HCT116 (cell line): ENCODE data around the gene KCND3. TPM values are rescaled to one million over a fixed set of nuclear protein-coding genes. Genes with fewer than 3 reads are reported as not detected.

ENCODE experiments used
- ATAC-seq: fragments of 200-7000 bp; cut with Tn5 transposase; 2 replicates; pipeline ENCODE4 v1.9.1; 2020; ENCODE audit warnings: mild to moderate bottlenecking, moderate library complexity
- BruUV-seq: library from RNA; stranded (reverse); fragments of 400-500 nt; replicated peaks from 2 replicates; lab custom pipeline; 2021; lab: Mats Ljungman, UMichigan
- CTCF ChIA-PET: fragments of 300-600 bp; sonication (Branson Sonifier 250); formaldehyde crosslinking; loops from one replicate; lab custom pipeline; 2021; ENCODE audit warnings: antibody characterized with exemption; lab: Charles Lee
- POLR2A ChIA-PET: fragments of 300-600, 350-600 bp; sonication (Branson Sonifier 250); formaldehyde crosslinking; loops from one replicate; lab custom pipeline; 2021; ENCODE audit warnings: antibody characterized with exemption; lab: Charles Lee
- RAD21 ChIA-PET, 2 experiments: fragments of 300-600 bp; sonication (Branson Sonifier 250); formaldehyde crosslinking; loops; one replicate each; lab custom pipeline; 2023; ENCODE audit warnings: low total read pairs in 2 of 2; ENCODE audit not compliant: uncharacterized antibody in 2 of 2, unreplicated experiment in 2 of 2, low non-redundant PET in 1 of 2; lab: Charles Lee
- DNase-seq: peaks from one replicate; pipeline ENCODE4 v3.0.0-alpha.2; 2010; ENCODE audit warnings: low read depth, low spot score
- H2AFZ ChIP-seq: fragments of 200-600 bp; shearing (Covaris generic), sonication (generic); 2 replicates; pipeline ENCODE4 v1.6.1; 2017; ENCODE audit warnings: low read depth, mixed run types, mixed read lengths, antibody characterized with exemption, low read length; ENCODE audit not compliant: poor library complexity, severe bottlenecking
- H3K27ac ChIP-seq: 2 replicates; pipeline ENCODE4 v1.5.1; 2012; ENCODE audit warnings: low read depth, low read length
- H3K27me3 ChIP-seq: fragments of 200-600 bp; sonication (generic); 2 replicates; pipeline ENCODE4 v1.6.1; 2016; ENCODE audit warnings: mixed run types, low read length, mixed read lengths; ENCODE audit not compliant: insufficient read depth
- H3K36me3 ChIP-seq, 2 experiments: fragments of 200-500 bp in 1 of 2; fragments of 200-600 bp in 1 of 2; sonication (Bioruptor generic) in 1 of 2; sonication (generic) in 1 of 2; 2 replicates each; pipeline versions ENCODE4 v1.5.1 to v1.6.1; 2014 to 2016; ENCODE audit warnings: low read length in 2 of 2, inconsistent platforms in 1 of 2, mixed read lengths in 1 of 2, mixed run types in 1 of 2; ENCODE audit not compliant: insufficient read depth in 2 of 2, control insufficient read depth in 1 of 2
- H3K4me1 ChIP-seq, 2 experiments: fragments of 200-600 bp in 1 of 2; sonication (generic) in 1 of 2; 2 replicates each; pipeline versions ENCODE4 v1.5.1 to v1.6.1; 2012 to 2017; ENCODE audit warnings: low read length in 2 of 2, inconsistent platforms in 1 of 2, mild to moderate bottlenecking in 1 of 2, mixed read lengths in 1 of 2, mixed run types in 1 of 2, moderate library complexity in 1 of 2; ENCODE audit not compliant: insufficient read depth in 2 of 2, control insufficient read depth in 1 of 2
- H3K4me2 ChIP-seq: fragments of 200-600 bp; sonication (generic); 2 replicates; pipeline ENCODE4 v1.6.1; 2017; ENCODE audit warnings: mixed run types, low read length, mixed read lengths
- H3K4me3 ChIP-seq, 2 experiments: fragments of 200-600 bp in 1 of 2; sonication (generic) in 1 of 2; replicated peaks in 1 of 2; 2 replicates each; pipeline ENCODE4 v1.5.1; 2011 to 2016; ENCODE audit warnings: low read length in 2 of 2, control low read depth in 1 of 2, low read depth in 1 of 2, mild to moderate bottlenecking in 1 of 2, mixed read lengths in 1 of 2, mixed run types in 1 of 2
- H3K79me2 ChIP-seq: fragments of 200-600 bp; sonication (generic); 2 replicates; pipeline ENCODE4 v1.6.1; 2017; ENCODE audit warnings: mild to moderate bottlenecking, mixed run types, low read length, moderate library complexity, mixed read lengths; ENCODE audit not compliant: insufficient read depth
- H3K9ac ChIP-seq: fragments of 200-600 bp; sonication (generic); 2 replicates; pipeline ENCODE4 v1.6.1; 2016; ENCODE audit warnings: low read length, mixed read lengths
- H3K9me2 ChIP-seq: fragments of 200-600 bp; sonication (generic), shearing (Covaris generic); 2 replicates; pipeline ENCODE4 v1.6.1; 2017; ENCODE audit warnings: mixed run types, mild to moderate bottlenecking, moderate library complexity; ENCODE audit not compliant: insufficient read depth
- H3K9me3 ChIP-seq, 2 experiments: fragments of 200-500 bp in 1 of 2; fragments of 200-600 bp in 1 of 2; sonication (Bioruptor generic) in 1 of 2; sonication (generic) in 1 of 2; 2 replicates each; pipeline ENCODE4 v1.6.1; 2014 to 2017; ENCODE audit warnings: low read length in 2 of 2, mixed read lengths in 2 of 2, inconsistent platforms in 1 of 2, low read depth in 1 of 2, mild to moderate bottlenecking in 1 of 2, mixed run types in 1 of 2, moderate library complexity in 1 of 2; ENCODE audit not compliant: control insufficient read depth in 1 of 2, insufficient read depth in 1 of 2
- H4K20me1 ChIP-seq: fragments of 200-600 bp; sonication (generic), shearing (Covaris generic); 2 replicates; pipeline ENCODE4 v1.6.1; 2017; ENCODE audit warnings: mixed run types, mild to moderate bottlenecking, moderate library complexity; ENCODE audit not compliant: insufficient read depth
- ATF3 ChIP-seq: IDR thresholded peaks from 2 replicates; pipeline ENCODE4 v1.6.1; 2012
- CEBPB ChIP-seq: IDR thresholded peaks from 2 replicates; pipeline ENCODE4 v1.6.1; 2012; ENCODE audit warnings: low read depth
- ELF1 ChIP-seq: IDR thresholded peaks from 2 replicates; pipeline ENCODE4 v1.6.1; 2012; ENCODE audit warnings: low read depth, borderline replicate concordance
- EZH2 ChIP-seq: fragments of 200-600 bp; sonication (generic); IDR thresholded peaks from 2 replicates; pipeline ENCODE4 v1.6.1; 2017; ENCODE audit warnings: antibody characterized with exemption, mixed run types
- JUND ChIP-seq: IDR thresholded peaks from 2 replicates; pipeline ENCODE4 v1.6.1; 2012
- MAX ChIP-seq: IDR thresholded peaks from 2 replicates; pipeline ENCODE4 v1.6.1; 2012
- POLR2A ChIP-seq: IDR thresholded peaks from 2 replicates; pipeline ENCODE4 v1.7.0; 2011; ENCODE audit warnings: borderline replicate concordance; ENCODE audit not compliant: insufficient read depth, insufficient read length; ENCODE audit errors: extremely low read depth
- POLR2AphosphoS5 ChIP-seq: IDR thresholded peaks from 2 replicates; pipeline ENCODE4 v1.6.1; 2011; ENCODE audit warnings: mild to moderate bottlenecking, low read depth, low read length, moderate library complexity
- REST ChIP-seq: IDR thresholded peaks from 2 replicates; pipeline ENCODE4 v1.6.1; 2012; ENCODE audit warnings: low read depth
- SIN3A ChIP-seq: IDR thresholded peaks from 2 replicates; pipeline ENCODE4 v1.6.1; 2012; ENCODE audit warnings: low read depth
- SP1 ChIP-seq: IDR thresholded peaks from 2 replicates; pipeline ENCODE4 v1.6.1; 2012; ENCODE audit warnings: low read depth
- YY1 ChIP-seq: IDR thresholded peaks from 2 replicates; pipeline ENCODE4 v1.6.1; 2011; ENCODE audit warnings: low read length, low read depth, moderate library complexity, mild to moderate bottlenecking; ENCODE audit not compliant: insufficient replicate concordance; ENCODE audit errors: extremely low read depth
- ZBTB33 ChIP-seq: IDR thresholded peaks from 2 replicates; pipeline ENCODE4 v1.6.1; 2011; ENCODE audit warnings: mild to moderate bottlenecking, low read length, moderate library complexity; ENCODE audit not compliant: insufficient replicate concordance; ENCODE audit errors: extremely low read depth
- intact Hi-C: fragments of 100-400 bp; cut with micrococcal nuclease; formaldehyde crosslinking; loops from 2 replicates; pipeline ENCODE4 v1.10.0; 2022
- total RNA-seq: library from RNA; stranded (reverse); gene quantifications from one replicate; pipeline ENCODE4 v1.2.1, GENCODE V29; 2021; ENCODE audit not compliant: unreplicated experiment

The KCND3 gene
- total RNA-seq, 1 experiment from 2014 or later: 0.44 TPM

GRCh38 chr1:111863401-111863800, 126.1 kb downstream of the KCND3 start:
- Histone ChIP-seq H3K36me3 (no peaks in the 10 kb centered on the region), H3K79me2 (no peaks in the 10 kb centered on the region), H3K4me1 (no peaks in the 10 kb centered on the region), H2AFZ (no peak overlapping the region), H3K9me3 (no peaks in the 10 kb centered on the region), H3K9me2 (no peaks in the 10 kb centered on the region), H4K20me1 (no peaks in the 10 kb centered on the region), H3K9ac (no peak overlapping the region), H3K27ac (no peak overlapping the region), H3K4me2 (no peak overlapping the region), H3K4me3 (no peak overlapping the region), H3K27me3 (peaks cover 49% of the 10 kb centered on the region)
- no peak for DNase-seq
- intact Hi-C loops: no loop called here
- no peak for TF ChIP-seq MAX
- ATAC-seq: no peak
- POLR2A ChIA-PET: no interaction called here
- RAD21 ChIA-PET: no interaction called here
- CTCF ChIA-PET: no interaction called here
- BruUV-seq: no TSS peak

- DNase-seq (no peak), ATAC-seq (no peak)
- H3K9me2 ChIP-seq: no peaks in the 10 kb centered on the region
- no TSS peak for BruUV-seq
- H3K79me2 ChIP-seq: no peaks in the 10 kb centered on the region
- no peak overlapping the region for H3K4me2 ChIP-seq
- H3K27me3 ChIP-seq: peaks cover 41% of the 10 kb centered on the region
- no peaks in the 10 kb centered on the region for H3K36me3 ChIP-seq
- H3K4me3 ChIP-seq: no peak overlapping the region
- no peaks in the 10 kb centered on the region for H3K4me1 ChIP-seq
- H3K9me3 ChIP-seq: no peaks in the 10 kb centered on the region
- intact Hi-C loops: no loop called here
- CTCF ChIA-PET: no interaction called here
- no peak overlapping the region for H3K27ac ChIP-seq
- no peak overlapping the region for H3K9ac ChIP-seq
- no peaks in the 10 kb centered on the region for H4K20me1 ChIP-seq
- POLR2A ChIA-PET: no interaction called here
- RAD21 ChIA-PET: no interaction called here
- H2AFZ ChIP-seq: no peak overlapping the region
- no peak for TF ChIP-seq POLR2A
- TF ChIP-seq ZBTB33: no peak
- TF ChIP-seq REST: no peak
- TF ChIP-seq CEBPB: no peak
- TF ChIP-seq ATF3: no peak
- TF ChIP-seq POLR2AphosphoS5: no peak
- no peak for TF ChIP-seq ELF1
- TF ChIP-seq SIN3A: no peak
- TF ChIP-seq EZH2: no peak
- no peak for TF ChIP-seq JUND
- TF ChIP-seq YY1: no peak
- TF ChIP-seq SP1: no peak
Measured at GRCh38 chr1:111862599-111862998, 126.9 kb downstream of the KCND3 start.
